Measurements from ENCODE around the gene LCLAT1. TPM values are rescaled to one million over a fixed set of nuclear protein-coding genes. Genes with fewer than 3 reads are reported as not detected.

The LCLAT1 gene
- 30.9 TPM for total RNA-seq
- long read RNA-seq, full-length matches to known transcripts, result 3 of 11 reads
- long read RNA-seq, partial matches to known transcripts, result 3 of 11 reads
- long read RNA-seq, other reads (novel, unspliced or antisense), result 5 of 11 reads

DNA sequence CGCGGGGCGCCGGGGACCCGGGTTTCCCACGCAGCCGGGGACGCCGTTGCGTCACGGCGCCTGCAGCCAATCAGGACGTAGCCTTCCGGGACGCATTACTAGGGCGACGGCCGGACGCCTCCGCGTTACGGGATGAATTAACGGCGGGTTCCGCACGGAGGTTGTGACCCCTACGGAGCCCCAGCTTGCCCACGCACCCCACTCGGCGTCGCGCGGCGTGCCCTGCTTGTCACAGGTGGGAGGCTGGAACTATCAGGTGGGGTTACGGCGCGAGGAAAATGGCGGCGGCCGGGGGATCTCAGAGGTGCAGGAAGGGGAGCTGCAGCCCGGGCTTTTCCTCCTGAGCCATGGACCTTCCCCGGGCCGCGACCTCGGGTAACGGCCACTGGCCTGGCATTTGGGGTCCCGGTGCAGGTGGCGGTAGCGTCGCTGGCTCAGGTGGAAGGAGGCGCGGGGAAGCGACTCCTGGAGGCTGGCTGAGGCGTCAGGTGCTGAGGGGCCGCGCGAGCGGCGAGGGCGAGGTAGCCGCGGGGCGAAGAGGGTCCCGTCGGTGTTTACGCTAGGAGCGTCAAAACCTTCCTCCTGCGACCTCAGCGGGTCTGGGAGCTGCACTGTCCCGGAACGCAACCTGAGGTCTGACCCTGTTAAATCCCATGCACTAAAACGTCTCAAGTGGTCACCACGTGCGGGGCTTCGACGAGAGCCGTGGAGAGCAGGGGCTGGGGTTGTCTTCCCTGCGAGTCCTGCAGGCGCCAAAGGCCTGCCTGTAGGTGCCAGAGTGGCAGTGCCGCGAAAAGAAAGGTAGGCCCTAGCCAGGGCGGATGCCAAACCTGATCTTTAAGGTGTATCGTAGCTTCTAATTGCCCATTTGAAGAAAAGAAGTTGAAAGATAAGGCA, at the start of gene LCLAT1:
LCLAT1 (plus strand) TSS at position 98 of the 897 bp plus-strand sequence. CDS start 78,345 bp downstream, outside the sequence.
- intact Hi-C loops (cut with DNase I), result loop anchor here (5.0 kb wide), 1 partner anchor 260 kb away; no protein-coding TSS in a partner anchor
- DNase-seq (ENCODE audit: missing footprints) (peak; percentile 97), ATAC-seq (peak; percentile 95)

DNA sequence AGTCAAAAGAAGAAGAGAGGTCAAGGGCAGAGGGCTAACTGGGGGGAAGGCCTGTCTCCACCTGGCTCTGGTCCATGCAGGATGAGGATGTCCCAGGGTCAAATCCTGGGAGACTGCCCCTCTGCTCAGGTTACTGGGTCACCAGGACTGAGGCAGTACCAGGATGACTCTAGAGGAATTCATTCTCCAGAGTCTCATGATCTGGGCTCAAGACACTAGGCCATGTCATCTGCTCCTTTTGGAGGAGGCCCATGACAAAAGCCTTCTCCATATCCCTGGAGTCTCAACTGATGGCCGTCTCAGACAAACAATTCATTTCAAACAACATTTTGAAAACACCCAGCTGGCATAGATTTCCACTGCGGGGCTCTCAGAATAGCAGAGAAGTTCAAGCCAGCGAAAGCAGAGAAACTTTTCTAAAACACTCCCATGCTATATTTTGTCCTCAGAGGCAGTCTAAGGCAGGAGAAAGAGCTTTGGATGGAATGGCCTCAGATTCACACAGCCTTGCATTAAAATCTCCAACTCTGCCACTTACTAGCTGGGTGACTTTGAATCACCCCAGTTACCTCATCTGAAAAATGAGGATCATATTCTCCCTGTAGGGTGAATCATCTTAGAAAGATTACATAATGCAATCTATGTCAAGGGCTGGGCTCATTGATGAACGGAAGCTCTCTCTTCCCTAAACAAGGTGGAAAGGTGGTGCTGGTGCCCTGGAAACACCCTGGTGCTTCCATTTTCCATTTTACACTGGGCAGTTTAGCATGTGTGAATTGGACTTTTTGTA, 48.8 kb upstream of the LCLAT1 start:
- DNase-seq (ENCODE audit: missing footprints) (no peak), ATAC-seq (peak; percentile 37)
- intact Hi-C loops (cut with DNase I), result no loop called here

DNA sequence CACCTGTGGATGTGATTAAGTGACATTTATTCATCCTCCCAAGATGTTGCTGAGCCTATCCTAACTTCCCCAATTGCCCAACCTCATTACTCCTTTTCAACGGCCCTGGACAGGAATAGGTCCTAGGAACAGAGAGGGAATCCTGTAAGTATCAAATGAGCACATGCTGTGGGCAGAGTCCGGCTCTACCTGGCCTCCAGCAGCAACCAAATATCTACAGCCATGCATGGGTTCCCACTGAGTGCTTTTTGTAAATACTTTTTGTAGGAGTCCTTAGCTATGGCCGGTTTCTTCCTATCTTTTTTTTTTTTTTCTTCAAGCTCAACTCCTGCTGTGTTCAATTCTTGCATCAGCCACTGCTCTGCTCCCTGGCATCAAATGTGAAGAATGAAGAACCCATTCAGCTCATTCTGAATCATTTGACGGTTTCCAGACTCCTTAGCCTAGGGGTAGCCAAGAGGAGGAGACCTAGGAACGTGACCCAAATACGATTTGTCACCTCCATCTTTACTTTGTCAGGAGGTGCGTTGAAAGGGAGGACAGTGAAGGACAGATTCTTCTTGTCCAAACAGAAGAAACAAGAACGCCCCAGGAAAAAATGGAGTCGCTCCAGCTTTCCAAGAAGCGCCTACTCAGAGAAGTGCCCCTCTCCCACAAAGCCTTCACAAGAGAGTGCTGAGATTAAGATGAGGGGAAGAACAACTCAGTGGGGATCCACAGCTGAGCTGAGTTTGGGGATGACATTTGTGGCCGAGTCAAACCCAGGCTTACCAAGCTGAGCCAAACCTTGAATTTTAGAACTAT, 46.7 kb upstream of the LCLAT1 start:
- intact Hi-C loops (cut with DNase I), result no loop called here
- ATAC-seq (peak; percentile 59), DNase-seq (ENCODE audit: missing footprints) (no peak)

DNA sequence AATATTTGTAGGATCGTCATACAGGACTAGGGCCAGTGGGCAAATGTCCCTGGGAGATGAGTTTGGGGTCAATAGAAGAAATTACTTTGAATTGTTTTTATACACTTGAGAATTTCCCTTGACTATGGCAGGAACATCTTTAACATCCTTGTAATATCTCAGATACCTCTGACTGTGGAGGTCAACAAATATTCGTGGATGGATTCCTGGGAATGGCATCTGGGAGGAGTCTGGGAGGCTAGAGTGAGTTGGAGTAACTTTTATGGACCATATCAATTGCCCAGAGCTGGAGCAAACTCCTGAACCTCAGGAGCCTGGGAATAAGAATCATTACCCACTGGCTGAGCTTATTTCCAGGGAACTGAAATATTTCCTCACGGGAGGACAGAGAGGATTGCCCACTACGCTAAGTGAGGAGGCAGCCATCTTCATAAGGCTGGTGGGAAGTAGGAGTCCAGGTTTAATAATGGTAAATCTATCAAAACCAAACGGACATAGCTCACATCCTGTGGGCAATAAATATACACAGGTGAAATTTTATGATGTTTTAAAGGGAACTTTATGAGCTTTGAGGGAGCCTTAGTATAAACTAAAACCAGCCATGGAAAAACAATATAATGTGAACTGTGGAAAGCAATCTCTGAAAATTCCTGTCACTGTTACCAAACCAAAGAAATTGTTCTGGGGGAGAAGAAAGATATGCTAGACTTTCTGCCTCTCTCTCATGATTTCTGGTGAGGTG, 44.4 kb upstream of the LCLAT1 start:
- intact Hi-C loops (cut with DNase I), result no loop called here
- no peak for DNase-seq (ENCODE audit: missing footprints)

DNA sequence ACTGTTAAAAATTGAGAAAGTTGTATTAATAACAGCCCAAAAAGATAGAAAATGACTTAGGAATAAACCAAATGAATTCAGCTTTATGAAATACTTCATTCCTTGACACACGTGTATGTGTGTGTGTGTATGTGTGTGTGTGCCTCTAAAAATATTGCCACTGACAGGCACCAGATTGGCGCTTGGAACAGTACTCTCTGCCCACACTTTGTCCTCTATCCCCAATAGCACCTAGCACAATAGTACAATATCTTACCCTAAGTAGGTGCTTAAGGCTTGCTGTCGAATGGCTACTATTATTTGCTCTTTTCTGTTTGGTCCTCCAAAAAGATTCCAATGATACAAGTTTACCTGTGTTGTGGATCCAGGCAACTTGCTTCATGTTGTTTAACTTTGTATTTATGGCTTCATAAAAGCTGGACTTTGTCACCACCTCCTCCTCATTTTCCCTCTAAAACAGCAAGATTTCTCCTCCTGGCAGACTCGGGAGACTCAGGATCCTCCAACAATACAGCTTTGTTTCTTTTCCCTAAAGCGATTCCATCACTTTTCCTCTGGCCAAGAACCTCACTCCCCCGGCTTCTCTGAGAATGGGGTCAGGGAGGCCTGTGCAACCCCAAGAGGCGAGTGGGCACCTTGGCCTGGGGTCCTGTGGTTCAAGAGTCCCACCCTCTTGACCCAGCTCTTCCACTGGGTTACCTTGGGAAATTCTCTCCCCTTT, 43.3 kb upstream of the LCLAT1 start:
- DNase-seq (ENCODE audit: missing footprints) (no peak), ATAC-seq (peak; percentile 44)
- intact Hi-C loops (cut with DNase I), result loop anchor here (2.0 kb wide), 1 partner anchor 41 kb away; no protein-coding TSS in a partner anchor

More for the DNA sequence above, 44.4 kb upstream of the LCLAT1 start:
- no peak for ATAC-seq

DNA sequence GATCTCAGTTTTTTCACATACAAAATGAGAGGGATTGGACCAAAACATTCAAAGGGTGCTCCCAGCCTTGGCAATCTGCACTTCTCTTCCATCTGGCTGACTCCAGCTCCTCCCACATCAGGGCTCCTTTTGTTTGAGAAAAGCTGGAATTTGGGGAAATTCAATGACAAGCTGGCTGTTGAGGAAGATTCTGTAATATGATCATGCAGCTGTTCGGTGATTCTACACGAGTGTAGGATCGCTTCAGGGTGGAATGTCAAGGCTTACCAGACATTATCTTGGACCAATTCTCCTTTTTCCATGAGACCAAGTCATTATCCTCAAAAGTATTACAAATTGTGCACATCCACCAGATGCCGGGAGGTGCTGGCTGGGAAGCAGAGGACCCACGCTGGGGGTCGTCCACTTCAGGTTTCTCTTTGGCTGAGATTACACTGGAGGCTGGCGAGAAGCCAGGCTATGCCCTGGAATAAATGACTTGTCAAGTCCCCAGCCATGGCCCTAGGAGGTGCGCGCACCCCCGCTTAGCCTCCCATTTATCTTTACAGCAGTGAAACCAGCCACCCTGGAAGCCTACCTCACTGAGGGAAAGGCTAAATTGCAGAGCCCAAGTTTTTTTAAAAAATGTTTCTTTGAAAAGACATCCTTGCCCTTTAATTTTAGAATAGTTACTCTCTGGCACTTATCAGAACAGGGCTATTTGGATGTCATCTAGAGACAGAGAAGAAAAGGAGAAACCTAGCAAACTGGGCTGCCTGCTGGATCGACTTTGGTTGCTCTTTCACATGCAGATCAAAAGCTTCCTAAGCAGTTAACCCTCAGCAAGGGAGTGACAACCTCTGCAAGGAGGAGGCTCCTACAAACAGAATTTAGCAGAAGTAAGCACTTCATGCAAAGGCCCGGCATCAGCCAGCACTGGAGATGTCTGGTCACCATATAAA, 42.5 kb upstream of the LCLAT1 start:
- intact Hi-C loops (cut with DNase I), result loop anchor here (2.0 kb wide), 1 partner anchor 42 kb away; no protein-coding TSS in a partner anchor
- DNase-seq (ENCODE audit: missing footprints) (no peak), ATAC-seq (peak; percentile 33)

DNA sequence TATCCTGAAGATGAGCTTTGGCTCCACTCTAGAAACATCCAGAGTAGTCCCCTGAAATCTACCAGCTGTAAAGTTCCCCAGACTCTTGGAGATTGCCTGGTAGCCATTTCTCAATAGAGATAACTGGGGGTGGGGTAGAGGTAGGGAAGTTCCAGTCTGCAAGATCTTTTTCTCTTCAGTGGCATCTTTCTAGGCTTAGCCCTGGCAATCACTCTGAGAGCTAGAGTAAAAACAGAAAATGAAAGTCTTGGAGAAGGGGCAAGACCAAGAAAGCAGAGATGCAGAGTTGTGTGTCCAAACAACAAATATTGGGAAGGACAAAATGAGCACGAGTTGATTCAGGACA, 41.8 kb upstream of the LCLAT1 start:
- no peak for DNase-seq (ENCODE audit: missing footprints)
- no peak for ATAC-seq
- intact Hi-C loops (cut with DNase I), result loop anchor here (2.0 kb wide), 1 partner anchor 42 kb away; no protein-coding TSS in a partner anchor

GRCh38 chr2:30406853-30407252, 40.2 kb upstream of the LCLAT1 start:
- no peak for ATAC-seq
- intact Hi-C loops (cut with DNase I), result no loop called here
- no peak for DNase-seq (ENCODE audit: missing footprints)

DNA sequence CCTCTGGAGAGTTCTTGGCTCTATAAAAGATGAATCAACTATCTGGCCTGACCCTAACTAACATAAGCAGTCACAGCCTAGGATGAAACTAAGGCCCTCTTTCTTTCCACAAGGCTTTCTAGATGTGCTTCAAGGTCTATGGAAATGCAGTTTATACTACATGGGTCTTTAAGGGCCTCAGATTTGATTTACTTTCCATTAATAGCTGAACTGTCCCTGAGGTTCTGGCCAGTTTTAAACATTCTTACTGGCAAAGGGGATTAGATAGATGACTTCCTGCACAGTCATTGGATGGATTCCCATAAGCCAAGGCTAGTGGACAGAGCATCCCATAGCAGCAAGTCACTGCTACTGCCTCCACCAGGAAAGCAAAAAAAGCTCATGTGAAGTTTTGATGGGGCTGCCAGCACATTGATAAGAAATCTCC, 38.1 kb upstream of the LCLAT1 start:
- ATAC-seq, result no peak
- no peak for DNase-seq (ENCODE audit: missing footprints)
- intact Hi-C loops (cut with DNase I), result no loop called here

GRCh38 chr2:30410217-30410616, 36.8 kb upstream of the LCLAT1 start:
- intact Hi-C loops (cut with DNase I), result loop anchor here (5.0 to 10.0 kb wide), 5 partner anchors 105 to 297 kb away; no protein-coding TSS in a partner anchor
- ATAC-seq (no peak), DNase-seq (ENCODE audit: missing footprints) (no peak)

DNA sequence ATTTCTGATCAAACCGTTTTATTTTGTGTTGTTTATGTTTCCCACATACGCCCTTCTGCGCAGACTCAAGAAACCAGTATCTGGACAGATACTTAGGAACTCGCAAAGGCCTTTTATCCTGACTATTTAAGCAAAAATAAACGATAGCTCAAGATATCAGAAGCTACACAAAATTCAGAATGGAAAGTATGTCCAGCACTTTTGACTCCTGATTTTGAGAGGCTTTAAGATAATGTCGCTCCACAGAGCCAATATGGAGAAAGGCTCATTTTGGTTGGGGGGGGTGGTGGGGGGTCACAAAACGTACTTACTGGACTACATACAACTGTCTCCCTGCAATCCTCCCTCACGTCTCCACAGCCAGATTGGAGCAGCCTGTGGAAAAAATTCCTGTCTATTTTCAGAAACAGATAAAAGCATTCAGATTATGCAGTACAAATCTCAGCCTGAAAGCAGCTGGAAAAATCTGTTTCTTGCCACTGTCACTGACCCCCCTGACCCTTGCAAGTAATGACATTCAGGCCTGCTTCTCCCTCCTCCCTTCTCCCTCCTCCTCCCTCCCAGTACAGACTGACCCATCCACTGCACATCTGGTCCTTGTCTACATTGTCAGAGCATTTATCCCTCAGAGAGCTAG, 34.9 kb upstream of the LCLAT1 start:
- ATAC-seq (peak; percentile 89), DNase-seq (ENCODE audit: missing footprints) (no peak)
- intact Hi-C loops (cut with DNase I), result loop anchor here (2.0 to 10.0 kb wide), 6 partner anchors 51 to 295 kb away; no protein-coding TSS in a partner anchor

GRCh38 chr2:30412684-30413570, 34.1 kb upstream of the LCLAT1 start:
- DNase-seq (ENCODE audit: missing footprints), result no peak
- peak; percentile 45 for ATAC-seq
- intact Hi-C loops (cut with DNase I), result loop anchor here (2.0 to 10.0 kb wide), 6 partner anchors 52 to 294 kb away; no protein-coding TSS in a partner anchor

GRCh38 chr2:30414961-30415360, 32.1 kb upstream of the LCLAT1 start:
- DNase-seq (ENCODE audit: missing footprints), result no peak
- ATAC-seq, result no peak
- intact Hi-C loops (cut with DNase I), result loop anchor here (5.0 to 10.0 kb wide), 5 partner anchors 100 to 292 kb away; no protein-coding TSS in a partner anchor

- DNase-seq (ENCODE audit: missing footprints), result no peak
- intact Hi-C loops (cut with DNase I), result loop anchor here (10.0 kb wide), 1 partner anchor 98 kb away; no protein-coding TSS in a partner anchor
- ATAC-seq, result peak; percentile 75
Observed at GRCh38 chr2:30417253-30417652, 29.8 kb upstream of the LCLAT1 start.

All from Right ventricle myocardium inferior (tissue), 1 donor.